Kidney (tissue), 14 donors: ENCODE data around the gene ANKS1A. TPM values are rescaled to one million over a fixed set of nuclear protein-coding genes. Genes with fewer than 3 reads are reported as not detected.

ENCODE experiments used
- DNase-seq, 5 donors: peaks; one replicate each; pipeline ENCODE4 v3.0.0-alpha.2; 2013 to 2020
- FAIRE-seq: peaks from 2 replicates; lab custom pipeline; 2012; peaks lifted over from hg19 to GRCh38; lab: Jason Lieb, UNC
- H3K27ac ChIP-seq, 2 donors: one replicate each; pipeline ENCODE4 v1.7.0; 2013; ENCODE audit warnings: low read depth in 2 of 2, low read length in 2 of 2, inconsistent platforms in 1 of 2
- H3K27me3 ChIP-seq: one replicate; pipeline ENCODE4 v1.7.1; 2013; ENCODE audit warnings: low read length, inconsistent platforms; ENCODE audit not compliant: control insufficient read depth, insufficient read depth
- H3K36me3 ChIP-seq, 3 donors: one replicate each; pipeline versions ENCODE4 v1.7.0 to v1.7.1; 2013; ENCODE audit warnings: low read length in 3 of 3, control low read depth in 1 of 3, inconsistent platforms in 1 of 3; ENCODE audit not compliant: insufficient read depth in 3 of 3, control insufficient read depth in 2 of 3
- H3K4me1 ChIP-seq, 3 donors: one replicate each; pipeline versions ENCODE4 v1.7.0 to v1.7.1; 2013; ENCODE audit warnings: low read length in 3 of 3, inconsistent platforms in 1 of 3, low read depth in 1 of 3; ENCODE audit not compliant: control insufficient read depth in 2 of 3, insufficient read depth in 2 of 3
- H3K4me3 ChIP-seq, 3 donors: one replicate each; pipeline versions ENCODE4 v1.7.0 to v1.8.1; 2013; ENCODE audit warnings: low read length in 3 of 3, control low read depth in 1 of 3, inconsistent platforms in 1 of 3
- H3K9ac ChIP-seq, 3 donors: one replicate each; pipeline versions ENCODE4 v1.7.0 to v1.7.1; 2013; ENCODE audit warnings: low read length in 3 of 3, control low read depth in 1 of 3, inconsistent platforms in 1 of 3
- H3K9me3 ChIP-seq, 3 donors: one replicate each; pipeline versions ENCODE4 v1.7.0 to v1.7.1; 2013; ENCODE audit warnings: low read length in 3 of 3, control low read depth in 1 of 3, inconsistent platforms in 1 of 3; ENCODE audit not compliant: control insufficient read depth in 2 of 3, insufficient read depth in 1 of 3
- CTCF ChIP-seq: IDR thresholded peaks from 3 replicates; pipeline ENCODE4 v1.5.1; 2012; ENCODE audit warnings: mild to moderate bottlenecking, moderate library complexity, borderline replicate concordance; ENCODE audit not compliant: insufficient read depth; ENCODE audit errors: extremely low read depth
- intact Hi-C: fragments of 100-400 bp; cut with DNase I; formaldehyde crosslinking; loops from one replicate; pipeline ENCODE4 v1.11.1; 2022
- polyA plus RNA-seq: library from polyadenylated mRNA; stranded (reverse); fragments of 350-450 nt; fragmentation: Illumina TruSeq; extraction: RNeasy Lipid Tissue Mini Kit (QIAGEN cat#74804); gene quantifications from one replicate; pipeline ENCODE4 v1.2.3, GENCODE V29; 2014; ENCODE audit warnings: low read depth, low replicate concordance; ENCODE audit not compliant: insufficient read depth
- total RNA-seq: library from RNA; stranded (reverse); fragmentation: NEBNext Ultra II Directional; extraction: Animal tissue kit (Norgen Biotek cat#: 25700); gene quantifications from one replicate; pipeline ENCODE4 v1.2.1, GENCODE V29; 2021
- donor health status: control.
- donor health status: control.
- donor health status: control.
- donor health status: control.
- donor health status: control.
- donor health status: DM: yes; HTN: yes; CAD: no.
- donor health status: Normal renal cell carcinoma (clear cell type).

The ANKS1A gene
- total and polyA plus RNA-seq, 2 donors from 2014 or later, result 9.4 to 25.9 TPM

DNA sequence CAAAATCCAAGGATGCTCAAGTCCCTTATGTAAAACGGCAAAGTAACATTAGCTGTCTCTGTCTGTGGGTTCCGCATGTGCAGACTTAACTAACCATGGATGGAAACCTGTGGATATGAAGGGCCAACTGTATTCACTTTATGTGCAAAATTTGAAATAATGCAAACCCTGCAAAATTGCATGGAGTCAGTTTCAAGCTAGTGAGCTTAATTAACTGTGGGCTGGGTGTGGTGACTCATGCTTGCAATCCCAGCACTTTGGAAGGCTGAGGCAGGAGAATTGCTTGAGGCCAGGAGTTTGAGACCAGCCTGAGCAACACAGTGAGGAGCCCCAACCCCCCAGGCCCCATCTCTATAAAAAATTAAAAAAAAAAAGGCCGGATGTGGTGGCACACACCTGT, 81.4 kb downstream of the ANKS1A start:
- no peak for TF ChIP-seq CTCF
- no peak overlapping the region for H3K27ac ChIP-seq
- intact Hi-C loops, result no loop called here
- H3K4me1 ChIP-seq, result no peaks in the 10 kb centered on the region
- no peak overlapping the region for H3K9ac ChIP-seq
- no peak overlapping the region for H3K4me3 ChIP-seq
- no peaks in the 10 kb centered on the region for H3K27me3 ChIP-seq
- no peak for DNase-seq
- FAIRE-seq, result no peak
- peaks cover 0 to 6% (median 5%) of the 10 kb centered on the region in 3 donors for H3K36me3 ChIP-seq
- H3K9me3 ChIP-seq, result no peaks in the 10 kb centered on the region

DNA sequence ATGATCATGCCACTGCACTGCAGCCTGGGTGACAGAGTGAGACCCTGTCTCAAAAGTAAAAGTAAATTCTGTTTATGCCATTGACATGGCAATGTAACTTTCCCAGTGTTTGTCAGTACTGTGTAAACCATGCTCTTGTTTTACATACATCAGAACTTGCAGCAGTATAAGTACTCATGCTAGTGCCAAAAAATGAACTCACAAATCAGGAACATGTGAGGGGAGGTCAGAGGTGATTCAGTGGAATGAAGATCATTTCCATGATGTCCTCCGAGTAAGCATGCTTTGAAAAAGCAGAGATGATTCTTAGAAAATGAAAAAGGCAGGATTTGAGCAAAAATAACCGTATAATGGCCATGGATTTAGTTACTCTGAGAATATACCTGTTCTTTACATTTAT, 81.9 kb downstream of the ANKS1A start:
- no peaks in the 10 kb centered on the region for H3K27me3 ChIP-seq
- no peak overlapping the region for H3K4me3 ChIP-seq
- FAIRE-seq (no peak), DNase-seq (no peak)
- no peaks in the 10 kb centered on the region for H3K9me3 ChIP-seq
- H3K27ac ChIP-seq, result no peak overlapping the region
- no peak overlapping the region for H3K9ac ChIP-seq
- TF ChIP-seq CTCF, result no peak
- peaks cover 0 to 6% (median 5%) of the 10 kb centered on the region in 3 donors for H3K36me3 ChIP-seq
- intact Hi-C loops, result no loop called here
- no peaks in the 10 kb centered on the region for H3K4me1 ChIP-seq

- peaks cover 0 to 6% (median 5%) of the 10 kb centered on the region in 3 donors for H3K36me3 ChIP-seq
- intact Hi-C loops, result no loop called here
- H3K27ac ChIP-seq, result no peak overlapping the region
- no peaks in the 10 kb centered on the region for H3K27me3 ChIP-seq
- FAIRE-seq, result no peak
- no peak overlapping the region for H3K4me3 ChIP-seq
- DNase-seq, result no peak
- H3K9ac ChIP-seq, result no peak overlapping the region
- no peaks in the 10 kb centered on the region for H3K4me1 ChIP-seq
- TF ChIP-seq CTCF, result no peak
- no peaks in the 10 kb centered on the region for H3K9me3 ChIP-seq
Measured at GRCh38 chr6:34973547-34974248, 84.6 kb downstream of the ANKS1A start.
